Measurements from ENCODE around the gene IMP4.
"Not testable (repeated sequence)": the region's sequence is repeated elsewhere in the genome, so short reads cannot be mapped to it uniquely, and the experiment has no call there.

Gene IMP4

DNA sequence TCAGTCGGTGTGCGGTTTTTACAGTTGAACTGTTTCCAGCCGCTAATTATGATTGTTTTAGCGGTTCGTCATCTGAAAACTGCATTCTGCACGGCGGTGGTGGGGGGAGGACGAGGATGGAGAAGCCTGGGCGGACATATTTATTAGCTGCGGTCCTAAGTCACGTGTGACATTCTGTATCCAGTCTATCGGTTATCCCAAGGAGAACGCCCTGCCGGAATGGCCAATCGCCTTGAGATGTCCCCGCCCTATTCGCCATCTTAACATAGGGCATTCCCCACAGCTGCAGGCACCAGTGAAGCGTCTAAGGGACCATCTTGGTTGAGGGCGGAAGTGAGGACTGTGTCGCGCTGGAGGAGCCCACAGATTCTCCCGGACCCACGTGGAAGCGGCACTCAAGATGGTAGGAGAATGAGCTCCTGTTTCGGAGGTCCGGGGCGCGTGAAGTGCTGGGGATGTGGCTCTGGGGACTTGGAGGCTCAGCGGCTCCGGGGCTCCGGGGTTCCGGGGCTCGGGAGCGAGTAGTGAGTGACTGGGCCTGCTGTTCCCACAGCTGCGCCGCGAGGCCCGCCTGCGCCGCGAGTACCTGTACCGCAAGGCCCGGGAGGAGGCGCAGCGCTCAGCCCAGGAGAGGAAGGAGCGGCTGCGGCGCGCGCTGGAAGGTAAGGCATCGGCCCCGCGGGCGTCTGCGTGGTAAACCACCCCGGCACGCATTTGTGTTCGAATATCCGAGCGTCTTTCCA is at the start of gene IMP4:
Gene IMP4 (plus strand): TSS at position 365 of the 743 bp plus-strand sequence. CDS start 36 bp downstream, at position 401.
- DNase-seq (ENCODE audit: low read depth, low spot score), result peak; percentile 98

DNA sequence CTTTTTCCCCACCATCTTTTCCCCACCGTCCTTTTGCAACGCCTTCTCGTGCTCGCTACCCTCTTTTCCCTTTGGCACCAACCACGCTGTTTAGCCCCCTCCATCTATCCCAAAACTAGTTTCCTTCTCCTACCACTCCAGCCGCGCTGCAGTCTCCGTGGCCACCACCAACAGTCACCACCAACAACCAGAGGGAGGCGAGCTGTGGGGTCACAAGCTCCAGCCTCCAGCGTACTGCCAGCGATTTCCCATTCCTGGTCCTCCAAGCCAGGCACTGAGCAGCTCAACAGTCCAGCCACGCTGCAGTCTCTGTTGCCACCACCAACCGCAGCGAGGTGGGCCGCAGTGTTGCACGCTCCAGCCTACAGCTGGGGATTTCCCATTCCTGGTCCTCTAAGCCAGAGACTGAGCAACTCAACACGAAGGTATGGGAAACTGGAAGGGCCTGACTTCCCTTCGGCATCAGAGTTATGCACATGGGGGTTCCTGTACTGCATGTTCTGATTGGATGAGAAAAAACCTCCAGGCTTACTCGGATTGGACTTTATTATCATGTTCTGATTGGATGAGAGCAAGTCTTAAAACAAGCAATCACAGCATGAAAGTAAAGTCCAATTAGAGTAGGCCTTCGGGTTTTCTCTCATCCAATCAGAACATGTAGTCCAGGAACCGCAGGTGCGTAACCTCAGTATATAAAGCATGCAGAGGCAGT is 42.3 kb upstream of the IMP4 start:
- DNase-seq (ENCODE audit: low read depth, low spot score), result no peak

GRCh38 chr2:130300970-130301348 is 41.7 kb upstream of the IMP4 start:
- DNase-seq (ENCODE audit: low read depth, low spot score), result no peak

- DNase-seq (ENCODE audit: low read depth, low spot score), result no peak
These were observed 40.4 kb upstream of the IMP4 start for GRCh38 chr2:130302164-130302886.

- DNase-seq (ENCODE audit: low read depth, low spot score), result no peak
These were observed 39.5 kb upstream of the IMP4 start for GRCh38 chr2:130303169-130303568.

DNA sequence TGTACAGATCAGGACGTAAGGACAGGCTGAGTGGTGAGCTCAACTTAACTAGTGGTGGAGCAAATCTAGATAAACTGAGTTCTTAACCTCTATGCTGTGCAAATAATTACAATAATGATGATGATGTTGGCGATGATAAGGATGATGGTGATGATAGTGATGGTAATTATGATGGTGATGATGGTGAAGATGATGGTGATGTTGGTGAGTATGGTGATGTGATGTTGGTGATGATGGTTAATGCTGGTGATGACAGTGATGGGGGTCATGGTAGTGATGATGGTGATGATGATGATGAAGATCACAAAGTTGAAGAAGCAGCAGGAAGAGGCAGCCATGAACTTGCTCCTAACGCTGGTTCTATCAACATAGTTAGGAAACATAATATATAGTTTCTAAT is 38.0 kb upstream of the IMP4 start:
- no peak for DNase-seq (ENCODE audit: low read depth, low spot score)

DNA sequence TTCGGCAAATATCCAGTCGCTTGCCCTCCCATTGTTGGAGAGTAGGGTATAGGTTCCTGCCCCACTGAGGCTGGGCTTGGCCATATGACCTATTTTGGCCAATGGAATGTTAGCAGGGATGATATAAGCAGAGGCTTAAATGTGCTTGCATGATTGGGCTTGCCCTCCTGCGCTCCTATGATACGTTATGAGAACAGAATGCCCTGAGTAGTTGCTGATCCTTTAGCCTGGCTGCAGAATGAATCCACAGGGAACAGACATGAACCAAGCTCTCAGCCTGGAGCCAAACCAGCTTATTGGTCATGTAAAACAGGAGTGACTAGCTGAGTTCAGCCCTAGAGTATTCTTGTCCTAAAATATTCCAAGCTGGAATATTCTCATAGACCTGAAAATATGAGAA is 34.8 kb upstream of the IMP4 start:
- no peak for DNase-seq (ENCODE audit: low read depth, low spot score)

DNA sequence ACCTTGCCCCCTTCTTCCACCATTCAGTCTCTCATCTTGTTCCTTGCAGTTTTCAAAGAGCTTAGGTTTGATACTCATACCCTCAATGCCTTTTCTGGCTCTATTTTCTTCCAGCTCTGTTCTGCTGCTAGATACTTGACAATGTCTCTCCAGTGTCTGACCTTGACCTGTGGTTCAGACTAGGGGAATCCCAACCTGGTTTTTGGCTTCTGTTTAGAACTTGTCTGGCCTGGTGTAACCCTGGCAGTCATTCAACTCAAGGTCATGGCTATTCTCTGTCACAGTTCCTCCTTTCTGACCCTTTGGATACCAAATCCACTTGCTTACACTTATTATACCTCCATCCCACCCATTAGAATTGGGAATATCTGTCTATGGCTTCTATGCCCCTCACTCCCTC is 31.8 kb upstream of the IMP4 start:
- no peak for DNase-seq (ENCODE audit: low read depth, low spot score)

DNA sequence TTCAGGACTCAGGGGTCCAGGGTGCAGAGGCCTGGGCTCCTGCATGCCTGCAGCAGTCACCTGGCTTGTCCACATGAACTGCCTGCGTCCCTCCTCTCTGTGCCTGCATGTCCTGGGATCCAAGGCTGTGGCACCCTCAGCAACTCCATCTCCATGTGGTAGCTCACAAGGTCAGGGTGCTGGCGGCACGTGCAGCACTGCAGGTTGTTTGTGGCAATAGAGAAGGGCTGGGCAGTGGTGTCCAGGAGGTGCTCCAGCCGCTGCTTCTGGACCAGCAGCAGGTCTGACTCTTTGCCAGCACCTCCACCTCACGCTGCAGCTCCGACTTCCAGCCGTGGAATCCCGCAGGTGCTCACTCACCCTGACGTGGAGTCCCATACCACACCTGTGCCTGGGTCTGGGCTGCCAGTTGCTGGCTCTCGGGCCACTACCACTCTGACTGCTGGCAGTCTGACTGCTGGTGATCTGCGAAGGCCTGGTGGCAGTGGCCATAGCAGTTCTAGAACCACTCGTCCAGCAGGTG is 28.8 kb upstream of the IMP4 start:
- no peak for DNase-seq (ENCODE audit: low read depth, low spot score)

DNA sequence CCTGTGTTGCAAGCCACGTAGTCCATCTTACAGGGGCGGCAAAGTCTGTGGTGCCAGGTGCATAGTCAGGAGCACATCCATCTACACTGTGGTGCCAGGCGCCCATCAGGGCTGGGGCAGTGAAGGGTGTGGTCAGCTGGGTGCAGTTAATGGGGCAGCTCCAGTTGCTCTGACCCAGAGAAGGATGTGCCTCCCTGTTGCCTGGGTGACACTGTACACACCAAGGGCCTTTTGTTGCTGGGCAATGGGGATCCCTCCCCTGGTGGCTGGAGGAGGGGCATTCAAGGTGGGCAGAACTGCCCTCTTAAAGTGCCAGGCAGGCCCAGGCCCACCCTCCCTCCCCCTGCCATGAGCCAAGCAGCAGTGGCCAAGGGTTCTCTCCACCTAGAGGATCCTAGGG is 28.3 kb upstream of the IMP4 start:
- DNase-seq (ENCODE audit: low read depth, low spot score), result no peak

GRCh38 chr2:130316596-130316995 is 26.1 kb upstream of the IMP4 start:
- no peak for DNase-seq (ENCODE audit: low read depth, low spot score)

- no peak for DNase-seq (ENCODE audit: low read depth, low spot score)
These were observed 23.8 kb upstream of the IMP4 start for GRCh38 chr2:130318906-130319305.

GRCh38 chr2:130319536-130319935 is 23.2 kb upstream of the IMP4 start:
- no peak for DNase-seq (ENCODE audit: low read depth, low spot score)

GRCh38 chr2:130327703-130328527 is 14.8 kb upstream of the IMP4 start:
- peak; percentile 91 for DNase-seq (ENCODE audit: low read depth, low spot score)

GRCh38 chr2:130328710-130329109 is 14.0 kb upstream of the IMP4 start:
- peak; percentile 21 for DNase-seq (ENCODE audit: low read depth, low spot score)

DNA sequence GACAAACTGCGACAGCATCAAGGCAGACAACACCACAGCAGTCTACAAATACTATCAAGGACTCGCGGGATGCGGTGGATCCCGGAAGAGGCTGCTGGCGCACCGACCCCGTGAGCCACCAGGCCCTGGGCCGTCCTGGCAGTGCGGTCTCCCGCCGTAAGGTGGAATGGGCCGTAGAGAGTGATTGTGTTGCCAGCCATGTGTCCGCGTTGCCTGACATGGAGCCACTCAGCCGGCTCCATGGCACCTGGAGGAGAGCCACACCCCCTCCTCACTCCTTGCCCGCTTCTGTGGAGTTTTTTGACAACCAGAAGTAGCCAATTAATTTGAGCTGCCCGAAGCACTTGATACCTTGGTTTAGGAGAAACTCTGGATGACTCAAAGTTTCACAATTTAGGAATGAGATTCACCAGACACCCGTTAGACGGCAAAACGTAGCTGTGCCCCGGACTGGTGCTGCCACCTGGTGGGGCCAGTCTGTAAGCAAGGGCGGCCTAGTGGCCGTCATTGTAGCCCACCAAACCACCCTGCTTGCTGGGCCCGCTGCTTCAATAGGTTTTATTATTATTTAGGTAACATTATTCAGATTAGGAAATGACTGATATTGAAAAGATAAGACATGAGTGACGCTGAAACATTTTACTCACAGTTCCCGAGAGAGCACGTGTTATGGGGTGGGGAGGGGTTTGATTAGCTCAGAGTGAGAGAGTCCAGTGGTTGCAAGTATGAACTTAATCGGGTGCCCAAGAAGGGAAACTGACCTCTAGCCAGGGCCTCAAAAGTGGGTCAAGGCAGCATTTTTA is 10.2 kb upstream of the IMP4 start:
- peak; percentile 85 for DNase-seq (ENCODE audit: low read depth, low spot score)

DNA sequence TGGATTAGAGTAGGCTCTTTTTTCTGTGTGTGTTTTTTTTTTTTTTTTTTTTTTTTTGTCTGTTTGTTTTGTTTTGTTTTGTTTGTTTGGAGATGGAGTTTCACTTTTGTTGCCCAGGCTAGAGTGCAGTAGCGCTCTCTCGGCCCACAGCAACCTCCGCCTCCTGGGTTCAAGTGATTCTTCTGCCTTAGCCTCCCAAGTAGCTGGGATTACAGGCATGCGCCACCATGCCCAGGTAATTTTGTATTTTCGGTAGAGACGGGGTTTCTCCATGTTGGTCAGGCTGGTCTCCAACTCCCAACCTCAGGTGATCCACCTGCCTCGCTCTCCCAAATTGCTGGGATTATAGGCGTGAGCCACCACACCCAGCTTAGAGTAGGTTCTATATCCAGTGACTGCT is 9.4 kb upstream of the IMP4 start:
- DNase-seq (ENCODE audit: low read depth, low spot score), result not testable (repeated sequence)

DNA sequence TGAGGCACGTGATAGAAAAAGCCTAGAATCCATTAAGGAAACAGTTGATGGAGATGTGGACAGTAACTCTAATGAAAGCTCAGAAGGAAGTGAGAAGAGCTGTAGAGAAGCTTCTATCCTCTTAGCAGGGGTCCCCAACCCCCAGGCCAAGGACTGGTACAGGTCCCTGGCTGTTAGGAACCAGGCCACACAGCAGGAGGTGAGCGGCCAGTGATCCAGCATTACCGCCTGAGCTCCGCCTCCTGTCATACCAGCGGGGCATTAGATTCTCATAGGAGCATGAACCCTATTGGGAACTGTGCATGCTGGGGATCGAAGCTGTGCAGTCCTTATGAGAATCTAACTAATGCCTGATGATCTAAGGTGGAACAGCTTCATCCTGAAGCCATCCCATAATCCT is 8.7 kb upstream of the IMP4 start:
- DNase-seq (ENCODE audit: low read depth, low spot score), result no peak

GRCh38 chr2:130335226-130335625 is 7.5 kb upstream of the IMP4 start:
- no peak for DNase-seq (ENCODE audit: low read depth, low spot score)

- no peak for DNase-seq (ENCODE audit: low read depth, low spot score)
These were observed 6.4 kb upstream of the IMP4 start for GRCh38 chr2:130336150-130336876.
